IPS-18a (cell line): ENCODE measurements around the gene KLF18.
"Not testable (repeated sequence)": the region's sequence is repeated elsewhere in the genome, so short reads cannot be mapped to it uniquely, and the experiment has no call there.

Experiments
- H3K27ac ChIP-seq: one replicate; pipeline ENCODE4 v1.5.1; 2013; ENCODE audit warnings: low read length
- H3K27me3 ChIP-seq: one replicate; pipeline ENCODE4 v1.6.1; 2013; ENCODE audit warnings: mild to moderate bottlenecking, low read length; ENCODE audit not compliant: control insufficient read depth, insufficient read depth
- H3K36me3 ChIP-seq: one replicate; pipeline ENCODE4 v1.6.1; 2013; ENCODE audit warnings: low read depth, low read length; ENCODE audit not compliant: control insufficient read depth
- H3K4me1 ChIP-seq: one replicate; pipeline ENCODE4 v1.6.1; 2013; ENCODE audit warnings: low read depth, low read length; ENCODE audit not compliant: control insufficient read depth
- H3K4me3 ChIP-seq: one replicate; pipeline ENCODE4 v1.5.1; 2013; ENCODE audit warnings: low read length
- H3K9ac ChIP-seq: one replicate; pipeline ENCODE4 v1.6.1; 2013; ENCODE audit warnings: mild to moderate bottlenecking, low read length, moderate library complexity
- H3K9me3 ChIP-seq: one replicate; pipeline ENCODE4 v1.6.1; 2013; ENCODE audit warnings: low read depth, low read length; ENCODE audit not compliant: control insufficient read depth

KLF18 gene

DNA sequence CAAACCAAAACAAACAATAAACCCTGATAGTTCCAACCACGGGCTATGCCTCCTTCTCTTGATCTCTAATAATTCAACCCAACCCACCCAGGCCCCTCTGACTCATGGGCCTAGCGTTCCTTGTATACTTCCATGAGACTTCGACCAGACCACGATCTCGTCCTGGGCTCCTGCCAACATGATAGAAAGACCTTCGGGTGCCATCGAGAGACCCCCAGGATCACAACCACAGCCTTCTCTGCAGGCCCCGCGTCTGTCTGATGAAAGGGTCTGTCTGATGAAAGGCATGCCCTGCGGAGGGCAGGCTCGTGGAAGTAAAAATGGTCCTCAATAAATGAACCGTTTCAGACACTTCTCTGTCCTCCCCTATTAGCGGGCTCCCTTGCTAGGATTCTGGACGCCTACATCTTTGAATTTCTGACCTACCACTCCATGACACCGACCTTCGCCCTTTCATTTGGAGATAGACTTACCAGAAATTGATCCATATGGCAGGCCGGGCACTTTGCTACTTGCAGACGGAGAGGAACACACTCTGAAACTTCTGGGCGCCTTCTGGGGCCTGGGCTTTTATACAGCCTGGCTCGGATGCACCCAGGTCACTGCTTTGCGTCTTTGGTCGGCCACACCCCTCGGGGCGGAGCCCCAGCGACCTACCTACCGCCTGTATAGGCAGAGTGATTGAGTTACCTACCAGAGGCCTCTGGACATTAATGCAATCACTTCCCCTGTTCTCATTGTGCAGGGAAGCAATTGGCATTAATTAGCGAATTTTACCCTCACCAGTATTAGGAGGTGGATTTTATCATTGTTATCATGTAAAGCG is 5.3 kb upstream of the KLF18 start:
- Histone ChIP-seq H3K9me3 (no peaks in the 10 kb centered on the region), H3K27me3 (no peaks in the 10 kb centered on the region), H3K4me3 (no peak overlapping the region), H3K36me3 (no peaks in the 10 kb centered on the region), H3K9ac (no peak overlapping the region), H3K4me1 (peaks cover 6% of the 10 kb centered on the region), H3K27ac (no peak overlapping the region)

- H3K9me3 ChIP-seq, result no peaks in the 10 kb centered on the region
- no peaks in the 10 kb centered on the region for H3K27me3 ChIP-seq
- H3K9ac ChIP-seq, result no peak overlapping the region
- H3K4me1 ChIP-seq, result peaks cover 1% of the 10 kb centered on the region
- H3K4me3 ChIP-seq, result no peak overlapping the region
- H3K36me3 ChIP-seq, result no peaks in the 10 kb centered on the region
- no peak overlapping the region for H3K27ac ChIP-seq
These were observed 3.7 kb upstream of the KLF18 start for GRCh38 chr1:44144962-44145756.

GRCh38 chr1:44139565-44139964 is 1.9 kb downstream of the KLF18 start:
- H3K9ac ChIP-seq, H3K36me3 ChIP-seq, H3K4me3 ChIP-seq, H3K9me3 ChIP-seq, H3K4me1 ChIP-seq, H3K27me3 ChIP-seq, H3K27ac ChIP-seq: not testable (repeated sequence)

- Histone ChIP-seq H3K4me3 (no peak overlapping the region), H3K9ac (no peak overlapping the region), H3K27ac (no peak overlapping the region), H3K4me1 (no peaks in the 10 kb centered on the region), H3K27me3 (no peaks in the 10 kb centered on the region), H3K36me3 (no peaks in the 10 kb centered on the region), H3K9me3 (no peaks in the 10 kb centered on the region)
These were observed 3.2 kb downstream of the KLF18 start for GRCh38 chr1:44138239-44138638.

- H3K4me3 ChIP-seq, result no peak overlapping the region
- no peak overlapping the region for H3K9ac ChIP-seq
- no peaks in the 10 kb centered on the region for H3K27me3 ChIP-seq
- H3K36me3 ChIP-seq, result no peaks in the 10 kb centered on the region
- H3K27ac ChIP-seq, result no peak overlapping the region
- H3K9me3 ChIP-seq, result no peaks in the 10 kb centered on the region
- no peaks in the 10 kb centered on the region for H3K4me1 ChIP-seq
These were observed 5.5 kb downstream of the KLF18 start for GRCh38 chr1:44135886-44136285.

- Histone ChIP-seq H3K9me3 (no peaks in the 10 kb centered on the region), H3K27me3 (no peaks in the 10 kb centered on the region), H3K9ac (no peak overlapping the region), H3K27ac (no peak overlapping the region), H3K4me3 (no peak overlapping the region), H3K36me3 (no peaks in the 10 kb centered on the region), H3K4me1 (no peaks in the 10 kb centered on the region)
These were observed 7.1 kb downstream of the KLF18 start for GRCh38 chr1:44134071-44134920.

- no peaks in the 10 kb centered on the region for H3K9me3 ChIP-seq
- H3K27me3 ChIP-seq, result no peaks in the 10 kb centered on the region
- no peak overlapping the region for H3K9ac ChIP-seq
- no peak overlapping the region for H3K4me3 ChIP-seq
- H3K27ac ChIP-seq, result no peak overlapping the region
- no peaks in the 10 kb centered on the region for H3K36me3 ChIP-seq
- no peaks in the 10 kb centered on the region for H3K4me1 ChIP-seq
These were observed 10.0 kb downstream of the KLF18 start for GRCh38 chr1:44131411-44131810.

- Histone ChIP-seq H3K27me3 (no peaks in the 10 kb centered on the region), H3K27ac (no peak overlapping the region), H3K4me1 (no peaks in the 10 kb centered on the region), H3K9me3 (no peaks in the 10 kb centered on the region), H3K9ac (no peak overlapping the region), H3K36me3 (no peaks in the 10 kb centered on the region), H3K4me3 (no peak overlapping the region)
These were observed 11.6 kb downstream of the KLF18 start for GRCh38 chr1:44129616-44130500.

DNA sequence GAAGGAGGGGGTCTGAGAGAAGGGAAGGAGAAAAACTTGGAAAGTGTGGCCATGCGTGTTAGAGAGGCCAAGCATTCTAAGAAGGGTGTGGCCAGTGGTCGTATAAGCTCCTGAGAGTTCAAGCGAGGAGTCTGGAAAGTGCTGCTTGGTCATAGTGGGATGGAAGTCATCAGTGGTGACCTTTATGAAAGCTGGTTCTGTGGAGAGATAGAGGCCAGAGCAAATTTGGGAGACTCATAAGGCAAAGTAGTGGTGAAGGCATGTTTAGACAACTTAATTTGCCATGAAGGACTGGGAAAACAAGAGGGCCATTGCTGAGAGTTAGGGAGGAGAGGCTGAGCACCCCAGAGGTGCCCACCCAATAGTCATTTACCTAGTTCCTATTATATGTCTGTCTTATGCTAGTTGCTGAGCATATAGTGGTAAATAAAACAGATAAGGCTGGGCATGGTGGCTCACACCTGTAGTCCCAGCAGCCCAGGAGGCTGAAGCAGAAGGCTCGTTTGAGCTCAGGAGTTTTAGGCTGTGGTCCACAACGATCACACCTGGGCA is 21.0 kb downstream of the KLF18 start:
- Histone ChIP-seq H3K9me3 (no peaks in the 10 kb centered on the region), H3K4me1 (no peaks in the 10 kb centered on the region), H3K9ac (no peak overlapping the region), H3K4me3 (no peak overlapping the region), H3K27ac (no peak overlapping the region), H3K27me3 (no peaks in the 10 kb centered on the region), H3K36me3 (no peaks in the 10 kb centered on the region)

DNA sequence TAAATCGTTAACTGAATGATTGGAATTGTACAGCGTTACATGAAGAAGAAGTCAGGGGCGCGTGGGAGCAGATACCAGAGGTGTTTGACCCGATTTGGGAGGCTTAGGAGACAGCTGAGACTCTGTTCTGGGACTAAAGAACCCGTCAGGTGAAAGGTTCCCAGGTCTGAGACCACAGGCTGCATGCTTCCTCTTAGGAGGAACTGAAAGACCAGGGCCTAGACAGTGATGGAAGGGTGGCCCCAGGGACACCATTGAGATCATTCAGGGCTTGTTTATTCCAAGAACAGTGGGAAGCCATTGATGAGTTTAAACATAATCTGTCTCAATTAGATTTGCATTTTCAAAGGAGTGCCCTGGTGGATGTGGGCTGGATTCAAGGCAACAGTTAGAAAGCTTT is 21.9 kb downstream of the KLF18 start:
- Histone ChIP-seq H3K9ac (no peak overlapping the region), H3K27ac (no peak overlapping the region)

More for the DNA sequence above, 21.9 kb downstream of the KLF18 start:
- no peaks in the 10 kb centered on the region for H3K36me3 ChIP-seq
- H3K4me3 ChIP-seq, result no peak overlapping the region
- no peaks in the 10 kb centered on the region for H3K4me1 ChIP-seq
- no peaks in the 10 kb centered on the region for H3K9me3 ChIP-seq
- H3K27me3 ChIP-seq, result no peaks in the 10 kb centered on the region
